ENCODE data around the gene PRXL2B.

Gene PRXL2B

DNA sequence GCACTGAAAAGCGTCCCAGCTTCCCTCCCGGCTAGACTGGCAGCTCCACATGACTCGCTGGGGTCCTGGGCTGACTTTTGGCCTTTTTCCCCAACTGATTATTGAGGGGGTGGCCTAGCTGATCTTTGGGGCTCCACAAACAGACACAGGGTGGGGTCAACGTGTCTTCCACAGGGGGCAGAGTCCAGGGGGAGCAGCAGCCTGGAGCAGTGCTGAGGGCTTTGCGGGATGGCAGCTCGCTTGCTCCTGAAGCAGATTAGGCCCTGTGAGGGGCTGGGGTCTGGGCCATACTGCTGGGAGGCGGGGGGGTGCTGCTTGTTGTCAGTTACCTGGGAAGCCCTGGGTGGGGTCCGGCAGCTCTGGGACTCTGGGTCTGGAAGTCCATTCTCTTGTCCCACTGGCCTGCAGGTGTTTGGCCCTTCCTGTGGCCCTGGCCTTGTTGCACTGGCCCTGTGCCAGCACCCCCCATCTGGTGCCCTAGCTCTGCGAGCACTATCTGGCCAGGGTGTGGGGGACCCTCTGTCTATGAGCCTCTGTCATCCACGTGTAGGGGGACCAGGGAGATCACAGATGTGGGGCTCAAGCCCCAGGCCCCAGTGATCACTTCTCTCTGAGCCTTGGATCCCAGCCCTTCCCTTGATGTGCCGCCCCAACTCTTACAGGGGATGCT is 44.2 kb upstream of the PRXL2B start:
- peak overlapping the region in 9 of 11 experiments; percentile 56 to 86 (median 76); a peak in 19 of 22 replicates for H3K4me2 ChIP-seq
- no peaks in the 10 kb centered on the region for H3K36me3 ChIP-seq
- no peak for TF ChIP-seq Cebpa-rat (IDR thresholded peaks at IDR 0.05)
- H3K9ac ChIP-seq: peak overlapping the region in 2 of 11 experiments; percentile 37 to 48; a peak in 1 of 22 replicates
- H3K27me3 ChIP-seq: peaks cover 0 to 25% (median 7%) of the 10 kb centered on the region in 11 experiments; a peak in 16 of 22 replicates
- no peak overlapping the region for H3K4me3 ChIP-seq
- H3K9me3 ChIP-seq (replicated peaks in 1 of 11): no peaks in the 10 kb centered on the region
- no peak overlapping the region for H3K27ac ChIP-seq
- peaks cover 14 to 70% (median 59%) of the 10 kb centered on the region in 10 experiments for H3K4me1 ChIP-seq
- H4K20me1 ChIP-seq: peaks cover 0 to 65% (median 5%) of the 10 kb centered on the region in 11 experiments; a peak in 10 of 22 replicates

- Histone ChIP-seq H3K4me3 (0 out of 20 replicates have a peak overlapping the region, but pooled peaks of 1 of the 10 experiments have one; percentile 15), H3K9ac (peak overlapping the region in 7 of 11 experiments; percentile 9 to 48 (median 35); a peak in 8 of 22 replicates), H3K4me2 (peak overlapping the region; percentile 47 to 86 (median 70)), H4K20me1 (peaks cover 0 to 52% (median 4%) of the 10 kb centered on the region in 11 experiments; a peak in 7 of 22 replicates), H3K27ac (peak overlapping the region in 1 of 11 experiments; percentile 9; a peak in 2 of 22 replicates), H3K36me3 (no peaks in the 10 kb centered on the region), H3K9me3 (replicated peaks in 1 of 11) (no peaks in the 10 kb centered on the region), H3K27me3 (peaks cover 0 to 25% (median 7%) of the 10 kb centered on the region in 11 experiments; a peak in 16 of 22 replicates), H3K4me1 (peaks cover 25 to 82% (median 71%) of the 10 kb centered on the region in 10 experiments)
- no peak for TF ChIP-seq Cebpa-rat (IDR thresholded peaks at IDR 0.05)
Measured at GRCh38 chr1:2543543-2544092, 43.0 kb upstream of the PRXL2B start.

- no peak overlapping the region for H3K4me3 ChIP-seq
- peak overlapping the region in 1 of 11 experiments; percentile 18; a peak in 3 of 22 replicates for H3K27ac ChIP-seq
- H3K36me3 ChIP-seq: no peaks in the 10 kb centered on the region
- H3K4me1 ChIP-seq: peaks cover 30 to 89% (median 77%) of the 10 kb centered on the region in 10 experiments
- H3K9me3 ChIP-seq (replicated peaks in 1 of 11): no peaks in the 10 kb centered on the region
- TF ChIP-seq Cebpa-rat (IDR thresholded peaks at IDR 0.05): no peak
- H4K20me1 ChIP-seq: peaks cover 0 to 51% (median 4%) of the 10 kb centered on the region in 11 experiments; a peak in 7 of 22 replicates
- peak overlapping the region in 3 of 11 experiments; percentile 35 to 48 (median 37); a peak in 5 of 22 replicates for H3K9ac ChIP-seq
- peak overlapping the region; percentile 47 to 86 (median 70) for H3K4me2 ChIP-seq
- H3K27me3 ChIP-seq: peaks cover 0 to 25% (median 7%) of the 10 kb centered on the region in 11 experiments; a peak in 16 of 22 replicates
Measured at GRCh38 chr1:2544093-2544874, 42.3 kb upstream of the PRXL2B start.

DNA sequence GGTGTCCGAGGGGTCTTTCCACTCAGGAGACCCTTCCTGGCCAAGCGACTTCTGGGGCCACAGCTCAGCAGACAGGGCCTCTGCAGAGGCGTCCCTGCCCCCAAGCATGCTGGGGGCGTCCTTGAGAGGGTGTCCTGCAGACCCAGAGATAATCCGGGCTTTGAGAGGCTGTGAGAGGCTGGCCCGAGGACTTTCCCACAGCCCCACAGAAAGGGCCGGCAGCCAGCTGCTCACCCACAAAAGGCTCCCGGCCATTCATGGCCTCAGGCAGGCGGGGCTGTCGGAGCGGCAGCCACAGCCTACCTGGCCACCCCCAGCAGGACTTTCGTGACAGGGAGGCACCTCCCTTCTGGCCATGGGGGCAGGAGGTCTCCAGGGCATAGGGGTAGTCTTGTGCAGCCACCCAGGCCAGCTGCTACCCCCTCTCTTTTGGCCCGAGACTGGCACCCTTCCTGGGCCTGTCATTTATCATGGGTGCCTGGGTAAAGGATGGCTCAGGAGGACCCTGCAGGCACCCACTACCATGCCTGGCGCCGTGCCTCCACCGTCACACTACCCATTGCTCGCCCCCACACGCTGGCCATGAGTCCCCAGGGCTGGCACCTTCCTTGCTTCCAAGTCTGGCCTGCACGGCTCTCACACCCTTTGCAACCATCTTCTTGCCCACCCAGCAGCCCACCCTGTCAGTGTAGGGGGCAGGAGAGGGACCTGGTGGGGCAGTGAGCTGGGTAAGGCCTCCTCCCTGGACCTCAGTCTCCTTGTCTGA is 41.5 kb upstream of the PRXL2B start:
- no peak for TF ChIP-seq Cebpa-rat (IDR thresholded peaks at IDR 0.05)
- H3K4me2 ChIP-seq: peak overlapping the region; percentile 49 to 86 (median 76); a peak in 16 of 22 replicates
- H3K9ac ChIP-seq: 0 out of 22 replicates have a peak overlapping the region, but pooled peaks of 1 of the 11 experiments have one; percentile 23
- H3K4me1 ChIP-seq: peaks cover 38 to 95% (median 83%) of the 10 kb centered on the region in 10 experiments
- H3K4me3 ChIP-seq: no peak overlapping the region
- peak overlapping the region in 1 of 11 experiments; percentile 18; a peak in 3 of 22 replicates for H3K27ac ChIP-seq
- peaks cover 0 to 20% (median 5%) of the 10 kb centered on the region in 11 experiments; a peak in 16 of 22 replicates for H3K27me3 ChIP-seq
- peaks cover 0 to 47% (median 4%) of the 10 kb centered on the region in 11 experiments; a peak in 7 of 22 replicates for H4K20me1 ChIP-seq
- no peaks in the 10 kb centered on the region for H3K9me3 ChIP-seq (replicated peaks in 1 of 11)
- no peaks in the 10 kb centered on the region for H3K36me3 ChIP-seq

GRCh38 chr1:2545754-2546514 is 40.6 kb upstream of the PRXL2B start:
- no peaks in the 10 kb centered on the region for H3K9me3 ChIP-seq (replicated peaks in 1 of 11)
- no peaks in the 10 kb centered on the region for H3K36me3 ChIP-seq
- H3K4me1 ChIP-seq: peaks cover 46 to 98% (median 87%) of the 10 kb centered on the region in 10 experiments
- H3K27me3 ChIP-seq: peaks cover 0 to 12% (median 0%) of the 10 kb centered on the region in 11 experiments; a peak in 11 of 22 replicates
- H3K9ac ChIP-seq: peak overlapping the region; percentile 76 to 86 (median 82)
- TF ChIP-seq Cebpa-rat (IDR thresholded peaks at IDR 0.05): no peak
- H4K20me1 ChIP-seq: peaks cover 0 to 43% (median 4%) of the 10 kb centered on the region in 11 experiments; a peak in 6 of 22 replicates
- peak overlapping the region; percentile 52 to 78 (median 64) for H3K4me3 ChIP-seq
- H3K4me2 ChIP-seq: peak overlapping the region; percentile 93 to 100 (median 98)
- H3K27ac ChIP-seq: peak overlapping the region; percentile 65 to 95 (median 90)

GRCh38 chr1:2546515-2547209 is 39.9 kb upstream of the PRXL2B start:
- H3K36me3 ChIP-seq: no peaks in the 10 kb centered on the region
- peaks cover 0 to 42% (median 4%) of the 10 kb centered on the region in 11 experiments; a peak in 6 of 22 replicates for H4K20me1 ChIP-seq
- no peak for TF ChIP-seq Cebpa-rat (IDR thresholded peaks at IDR 0.05)
- H3K27me3 ChIP-seq: peaks cover 0 to 5% (median 0%) of the 10 kb centered on the region in 11 experiments; a peak in 4 of 22 replicates
- H3K9me3 ChIP-seq (replicated peaks in 1 of 11): no peaks in the 10 kb centered on the region
- H3K27ac ChIP-seq: peak overlapping the region; percentile 65 to 95 (median 90)
- H3K4me3 ChIP-seq: peak overlapping the region; percentile 52 to 78 (median 64)
- peak overlapping the region; percentile 76 to 86 (median 82) for H3K9ac ChIP-seq
- H3K4me1 ChIP-seq: peaks cover 53 to 98% (median 93%) of the 10 kb centered on the region in 10 experiments
- peak overlapping the region; percentile 93 to 100 (median 98) for H3K4me2 ChIP-seq
